Lower lobe of right lung (tissue), 2 donors: ENCODE results near the gene FABP7. TPM values are rescaled to one million over a fixed set of nuclear protein-coding genes. Genes with fewer than 3 reads are reported as not detected.

ENCODE experiments used
- ATAC-seq, 2 donors: fragments of 200-7000 bp; cut with Tn5 transposase; one replicate each; pipeline ENCODE4 v1.9.1; 2020 to 2022; ENCODE audit warnings: mild to moderate bottlenecking in 2 of 2, moderate library complexity in 2 of 2
- DNase-seq: peaks from one replicate; pipeline ENCODE4 v3.0.0-alpha.2; 2020
- H3K27ac ChIP-seq: fragments of 200-600 bp; one replicate; pipeline ENCODE4 v1.8.0; 2022
- H3K27me3 ChIP-seq: fragments of 200-600 bp; one replicate; pipeline ENCODE4 v1.8.0; 2022; ENCODE audit warnings: low read depth
- H3K36me3 ChIP-seq: fragments of 200-600 bp; one replicate; pipeline ENCODE4 v1.8.0; 2022; ENCODE audit warnings: mild to moderate bottlenecking
- H3K4me1 ChIP-seq: fragments of 200-600 bp; one replicate; pipeline ENCODE4 v1.8.0; 2022
- H3K4me3 ChIP-seq: fragments of 200-600 bp; one replicate; pipeline ENCODE4 v1.8.0; 2022; ENCODE audit warnings: mild to moderate bottlenecking
- H3K9me3 ChIP-seq: fragments of 200-600 bp; one replicate; pipeline ENCODE4 v1.8.0; 2022
- intact Hi-C: fragments of 100-400 bp; cut with DNase I; formaldehyde crosslinking; loops from one replicate; pipeline ENCODE4 v1.11.0; 2022
- total RNA-seq: library from RNA; stranded (reverse); fragmentation: NEBNext Ultra II Directional; extraction: Animal tissue kit (Norgen Biotek cat#: 25700); gene quantifications from one replicate; pipeline ENCODE4 v1.2.1, GENCODE V29; 2021
- TF ChIP-seq, protein P1 (sequence below): fragments of 200-600 bp; IDR thresholded peaks from one replicate; pipeline ENCODE4 v1.8.0; 2022; ENCODE audit warnings: antibody characterized with exemption, mild to moderate bottlenecking
- donor health status: DM: no; HTN: yes; CAD: no; lungs with severe emphysema.

The FABP7 gene
- total RNA-seq, 1 donor from 2014 or later = not detected

GRCh38 chr6:122832459-122832858 lies 52.9 kb downstream of the FABP7 start:
- TF ChIP-seq, protein P1, sequence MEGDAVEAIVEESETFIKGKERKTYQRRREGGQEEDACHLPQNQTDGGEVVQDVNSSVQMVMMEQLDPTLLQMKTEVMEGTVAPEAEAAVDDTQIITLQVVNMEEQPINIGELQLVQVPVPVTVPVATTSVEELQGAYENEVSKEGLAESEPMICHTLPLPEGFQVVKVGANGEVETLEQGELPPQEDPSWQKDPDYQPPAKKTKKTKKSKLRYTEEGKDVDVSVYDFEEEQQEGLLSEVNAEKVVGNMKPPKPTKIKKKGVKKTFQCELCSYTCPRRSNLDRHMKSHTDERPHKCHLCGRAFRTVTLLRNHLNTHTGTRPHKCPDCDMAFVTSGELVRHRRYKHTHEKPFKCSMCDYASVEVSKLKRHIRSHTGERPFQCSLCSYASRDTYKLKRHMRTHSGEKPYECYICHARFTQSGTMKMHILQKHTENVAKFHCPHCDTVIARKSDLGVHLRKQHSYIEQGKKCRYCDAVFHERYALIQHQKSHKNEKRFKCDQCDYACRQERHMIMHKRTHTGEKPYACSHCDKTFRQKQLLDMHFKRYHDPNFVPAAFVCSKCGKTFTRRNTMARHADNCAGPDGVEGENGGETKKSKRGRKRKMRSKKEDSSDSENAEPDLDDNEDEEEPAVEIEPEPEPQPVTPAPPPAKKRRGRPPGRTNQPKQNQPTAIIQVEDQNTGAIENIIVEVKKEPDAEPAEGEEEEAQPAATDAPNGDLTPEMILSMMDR = no peak
- no peaks in the 10 kb centered on the region for H3K9me3 ChIP-seq
- no peaks in the 10 kb centered on the region for H3K36me3 ChIP-seq
- intact Hi-C loops = loop anchor here (10.0 kb wide), 1 partner anchor 98 kb away; no protein-coding TSS in a partner anchor
- DNase-seq = no peak
- no peaks in the 10 kb centered on the region for H3K27me3 ChIP-seq
- H3K4me1 ChIP-seq = no peaks in the 10 kb centered on the region
- ATAC-seq = no peak
- H3K27ac ChIP-seq = no peak overlapping the region
- no peak overlapping the region for H3K4me3 ChIP-seq

DNA sequence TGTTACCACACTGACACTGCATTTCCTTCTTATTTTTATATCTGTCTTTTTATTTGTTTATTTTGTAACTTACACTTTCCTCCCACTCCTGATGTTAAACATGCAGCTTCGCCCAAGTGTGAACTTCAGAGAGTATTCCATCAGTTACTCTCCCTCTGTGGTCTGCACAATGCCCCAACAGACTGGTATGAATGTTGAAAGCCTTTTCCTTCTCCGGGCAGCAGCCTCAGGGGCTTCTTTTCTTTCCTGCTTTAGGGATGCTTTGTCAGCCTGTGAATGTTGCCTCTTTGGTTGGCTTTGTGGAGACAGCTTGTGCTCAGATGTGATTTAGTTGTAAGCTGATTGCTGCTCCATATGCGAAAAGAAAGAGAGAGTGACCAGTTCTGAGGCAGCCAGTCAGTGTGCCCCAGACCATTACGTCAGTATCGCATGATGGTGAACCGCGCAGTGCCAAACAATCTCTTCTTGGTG lies 53.5 kb downstream of the FABP7 start:
- Histone ChIP-seq H3K4me1 (no peaks in the 10 kb centered on the region), H3K27me3 (no peaks in the 10 kb centered on the region), H3K4me3 (no peak overlapping the region), H3K27ac (no peak overlapping the region), H3K36me3 (no peaks in the 10 kb centered on the region), H3K9me3 (no peaks in the 10 kb centered on the region)
- intact Hi-C loops = loop anchor here (10.0 kb wide), 1 partner anchor 98 kb away; no protein-coding TSS in a partner anchor
- ATAC-seq (no peak), DNase-seq (no peak)
- TF ChIP-seq, protein P1 = no peak

Other genes with a start within 250 kb of the FABP7 start
- gene PKIB, start 169.3 kb upstream of the FABP7 start, total RNA-seq = 3.2 TPM
- gene SMPDL3A, start 9.5 kb downstream of the FABP7 start, total RNA-seq = 17.9 TPM
- 0.03 TPM for gene CLVS2, start 216.5 kb downstream of the FABP7 start, total RNA-seq